HL-60/S4 (cell line): ENCODE results near the gene HERPUD2.

Experiments
- in situ Hi-C: fragments of 300-500 bp; cut with MboI; formaldehyde crosslinking; loops from 2 replicates; pipeline ENCODE4 v1.14.3; 2022; ENCODE audit warnings: low sequenced_read_pairs

HERPUD2 gene, protein sequence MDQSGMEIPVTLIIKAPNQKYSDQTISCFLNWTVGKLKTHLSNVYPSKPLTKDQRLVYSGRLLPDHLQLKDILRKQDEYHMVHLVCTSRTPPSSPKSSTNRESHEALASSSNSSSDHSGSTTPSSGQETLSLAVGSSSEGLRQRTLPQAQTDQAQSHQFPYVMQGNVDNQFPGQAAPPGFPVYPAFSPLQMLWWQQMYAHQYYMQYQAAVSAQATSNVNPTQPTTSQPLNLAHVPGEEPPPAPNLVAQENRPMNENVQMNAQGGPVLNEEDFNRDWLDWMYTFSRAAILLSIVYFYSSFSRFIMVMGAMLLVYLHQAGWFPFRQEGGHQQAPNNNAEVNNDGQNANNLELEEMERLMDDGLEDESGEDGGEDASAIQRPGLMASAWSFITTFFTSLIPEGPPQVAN

GRCh38 chr7:35694784-35695472 is at the start of gene HERPUD2:
Gene HERPUD2 (minus strand): TSS chr7:35695135. CDS start chr7:35694330, 805 bp downstream.
- in situ Hi-C loops = no loop called here

DNA sequence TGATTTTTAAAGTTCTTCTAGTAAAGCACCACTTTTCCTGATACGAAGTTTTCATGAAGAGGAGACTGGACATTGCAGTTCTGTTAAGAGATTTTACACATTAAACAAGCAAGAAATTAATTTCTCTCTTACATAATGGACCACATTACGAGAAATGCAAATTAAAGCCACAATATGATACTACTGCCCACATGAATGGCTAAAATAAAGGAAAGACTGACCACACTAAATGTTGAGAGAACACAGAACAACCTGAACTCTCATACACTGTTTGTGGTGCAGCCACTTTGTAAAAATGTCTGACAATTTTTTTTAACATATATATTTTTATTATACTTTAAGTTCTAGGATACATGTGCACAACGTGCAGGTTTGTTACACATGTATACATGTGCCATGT is 44.0 kb upstream of the HERPUD2 start:
- in situ Hi-C loops = no loop called here

DNA sequence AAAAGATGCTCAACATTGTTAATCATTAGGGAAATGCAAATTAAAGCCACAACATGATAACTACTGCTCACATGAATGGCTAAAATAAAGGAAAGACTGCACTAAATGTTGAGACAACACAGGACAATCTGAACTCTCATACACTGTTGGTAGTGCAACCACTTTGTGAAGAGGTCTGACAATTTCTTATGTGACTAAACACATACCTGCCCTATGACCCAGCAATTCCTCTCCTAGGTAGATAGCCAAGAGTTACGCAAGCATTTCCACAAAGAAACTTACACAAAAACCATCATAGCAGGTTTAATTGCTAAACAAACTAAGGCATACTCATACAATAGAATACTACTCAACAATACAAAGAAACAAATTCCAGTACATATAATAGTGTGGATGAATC is 41.8 kb upstream of the HERPUD2 start:
- in situ Hi-C loops = no loop called here

DNA sequence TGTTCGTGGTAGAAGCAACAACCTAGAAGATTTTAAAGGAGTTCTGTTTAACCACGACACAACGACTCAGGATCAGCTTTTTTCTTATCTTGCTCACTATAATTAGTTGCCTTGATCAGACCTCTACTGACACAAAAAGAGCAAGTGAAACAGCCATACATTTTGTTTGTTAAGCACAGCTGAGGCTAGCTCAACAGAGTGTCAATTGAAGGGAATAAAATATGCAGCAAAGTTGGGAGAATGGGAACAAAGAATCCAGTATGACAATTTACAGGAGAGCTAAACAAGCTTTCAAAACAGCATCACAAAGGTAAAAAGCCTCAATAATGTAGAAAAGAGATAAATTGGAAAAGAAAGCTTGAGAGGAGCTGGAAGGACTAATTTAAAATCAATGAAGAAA is 40.5 kb upstream of the HERPUD2 start:
- in situ Hi-C loops = no loop called here

- in situ Hi-C loops = no loop called here
Observed at GRCh38 chr7:35734001-35734483, 39.1 kb upstream of the HERPUD2 start.

- in situ Hi-C loops = no loop called here
Observed at GRCh38 chr7:35731349-35731748, 36.4 kb upstream of the HERPUD2 start.

DNA sequence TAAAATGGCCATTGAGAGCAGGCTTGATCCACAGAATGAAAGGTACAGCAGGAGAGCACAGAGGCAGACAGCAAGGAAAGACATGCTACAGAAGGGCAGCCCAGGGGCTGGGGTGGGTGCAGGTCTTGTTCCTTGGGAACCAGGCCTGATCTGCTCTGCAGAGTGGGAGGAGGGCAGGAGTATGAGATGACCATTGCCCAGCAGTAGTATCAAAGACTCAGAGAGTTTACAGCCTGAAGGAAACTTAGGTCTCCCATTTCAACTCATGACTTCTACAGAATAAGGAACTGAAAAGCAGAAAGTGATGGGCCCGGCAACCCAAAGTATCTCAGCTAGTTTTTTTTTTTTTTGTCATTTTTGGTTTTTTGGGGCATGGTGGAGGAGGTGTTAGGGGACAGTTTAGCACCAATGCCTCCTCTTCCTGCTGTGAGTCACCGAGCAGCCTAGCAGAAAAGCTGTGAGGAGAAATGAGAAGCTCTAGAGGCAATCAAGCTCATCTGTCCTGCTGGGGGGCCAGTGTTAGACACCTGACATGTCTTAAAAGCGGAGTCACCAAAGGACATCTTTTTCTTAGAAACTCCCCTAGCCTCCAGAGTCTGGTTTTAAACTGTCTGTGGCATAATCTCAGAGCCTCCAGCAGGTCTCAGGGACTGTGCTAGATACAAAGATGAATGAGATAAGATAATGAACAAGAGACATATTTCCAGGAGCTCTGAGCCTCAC is 34.3 kb upstream of the HERPUD2 start:
- in situ Hi-C loops = no loop called here

DNA sequence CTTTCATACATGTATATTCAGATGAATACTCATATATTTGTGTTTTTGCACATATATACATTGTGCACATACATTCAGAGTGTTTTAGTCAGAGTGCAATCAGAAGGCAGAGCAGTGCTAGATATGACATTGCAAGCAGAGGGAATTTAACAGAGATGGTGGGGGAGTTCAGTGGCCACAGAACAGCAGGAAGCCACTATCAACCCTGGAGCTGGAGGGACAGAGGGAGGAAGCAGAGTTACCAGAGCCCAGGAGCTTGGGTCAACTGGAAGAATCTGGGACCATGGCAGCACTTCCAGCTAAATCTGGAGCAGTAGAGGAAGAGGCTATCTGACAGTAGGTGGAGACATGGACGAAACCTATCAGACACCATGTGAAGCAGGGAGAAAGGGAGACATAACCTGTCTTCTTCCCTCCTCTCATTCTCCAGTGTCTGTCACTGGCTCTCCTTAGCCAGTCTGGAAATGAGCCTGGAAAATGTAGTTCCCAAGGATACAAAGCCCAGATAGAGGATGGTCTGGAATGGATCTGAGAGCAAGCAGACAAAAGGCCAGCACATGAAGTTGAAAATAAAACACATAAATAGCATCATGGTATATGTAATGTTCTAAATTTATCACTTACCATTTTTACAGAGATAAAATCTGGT is 33.6 kb upstream of the HERPUD2 start:
- in situ Hi-C loops = no loop called here

DNA sequence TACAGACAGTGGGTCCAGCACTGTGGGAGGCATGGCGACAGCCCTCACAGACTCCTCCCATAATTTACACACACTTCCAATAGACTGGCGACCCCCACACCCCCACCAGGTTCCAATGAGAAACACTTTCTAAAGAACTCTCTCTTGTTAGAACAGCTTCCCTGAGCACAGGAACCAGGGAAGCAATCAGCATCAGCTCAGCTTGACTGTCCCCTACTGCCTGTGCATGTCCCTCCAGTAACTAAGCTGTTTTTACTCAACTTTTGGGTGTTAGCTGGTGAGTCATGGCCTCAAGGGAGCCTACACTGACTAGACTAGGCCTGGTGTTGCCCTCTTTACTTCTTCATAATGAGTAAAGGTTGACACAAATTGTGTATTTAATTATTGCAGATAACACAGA is 32.6 kb upstream of the HERPUD2 start:
- in situ Hi-C loops = no loop called here

DNA sequence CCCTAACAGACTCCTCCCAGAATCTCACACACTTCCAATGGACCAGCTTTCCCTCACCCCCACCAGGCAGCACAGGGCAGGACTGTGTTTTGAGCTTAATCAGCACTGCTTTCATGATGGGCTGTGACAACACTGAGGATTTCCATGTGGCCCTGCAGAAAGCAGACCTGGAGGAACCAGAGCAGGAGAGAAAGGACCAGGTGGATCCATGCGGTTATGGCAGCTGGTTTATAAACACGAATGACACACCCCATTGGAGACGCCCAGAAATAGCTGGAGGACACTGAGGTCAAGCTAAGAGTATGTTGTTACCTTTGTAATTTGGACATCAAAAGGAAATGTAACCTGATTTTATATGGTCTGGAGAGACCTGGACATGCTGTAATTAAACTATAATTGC is 31.7 kb upstream of the HERPUD2 start:
- in situ Hi-C loops = no loop called here

DNA sequence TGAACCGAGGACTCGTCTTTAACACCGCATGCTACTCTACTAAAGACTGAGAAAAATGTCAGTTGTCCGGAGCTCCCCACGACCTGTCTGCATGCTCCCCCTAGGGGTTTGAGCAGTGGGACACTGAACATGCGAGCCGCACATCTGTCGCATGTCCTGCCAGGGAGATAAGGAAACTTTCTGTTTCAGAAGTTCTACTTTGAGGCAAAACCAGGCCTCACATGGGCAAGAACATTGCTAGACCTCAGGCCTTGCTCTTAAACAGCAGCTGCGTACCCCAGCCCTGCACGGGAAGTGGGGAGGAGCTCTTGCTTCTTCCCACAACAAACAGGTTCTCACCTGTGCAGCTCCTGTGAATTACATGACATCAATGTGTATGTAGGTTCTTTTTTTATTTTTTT is 30.3 kb upstream of the HERPUD2 start:
- in situ Hi-C loops = no loop called here

- in situ Hi-C loops = no loop called here
Observed at GRCh38 chr7:35723011-35723410, 28.1 kb upstream of the HERPUD2 start.

DNA sequence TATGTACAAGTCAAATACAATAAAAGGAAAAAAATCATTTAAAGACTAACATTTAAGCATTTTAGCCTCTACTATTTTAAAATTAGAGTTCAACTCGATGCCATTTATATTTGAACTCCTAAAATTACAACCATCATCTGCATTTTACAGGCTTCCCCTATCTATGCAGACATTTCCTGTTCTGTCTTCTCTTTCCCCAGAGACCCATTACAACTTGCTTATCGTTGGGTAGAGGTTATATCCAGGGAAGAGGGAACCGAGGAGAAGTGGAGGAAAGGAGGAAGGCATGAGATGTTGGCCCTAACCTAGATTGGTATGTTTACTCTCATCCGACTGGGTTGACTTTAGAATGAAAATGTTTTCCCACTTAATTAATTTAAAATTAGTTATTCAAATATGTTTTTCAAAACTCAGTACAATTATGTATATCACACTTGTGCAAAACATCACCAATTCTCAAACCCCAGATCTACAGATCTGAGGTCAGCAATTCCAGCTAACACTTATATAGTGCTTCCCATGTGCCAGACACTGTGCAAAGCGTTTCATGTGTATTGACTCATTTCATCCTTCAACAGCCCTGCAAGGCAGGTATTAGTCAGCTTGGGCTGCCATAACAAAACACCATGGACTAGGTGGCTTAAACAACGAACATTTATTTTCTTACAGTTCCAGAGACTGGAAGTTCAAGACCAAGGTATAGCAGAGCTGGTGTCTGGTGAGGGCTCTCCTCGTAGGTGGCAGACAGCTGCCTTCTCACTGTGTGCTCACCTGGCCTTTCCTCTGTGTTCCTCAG is 27.3 kb upstream of the HERPUD2 start:
- in situ Hi-C loops = no loop called here

- in situ Hi-C loops = no loop called here
Observed at GRCh38 chr7:35721288-35721687, 26.4 kb upstream of the HERPUD2 start.

GRCh38 chr7:35720849-35721248 is 25.9 kb upstream of the HERPUD2 start:
- in situ Hi-C loops = no loop called here

GRCh38 chr7:35720032-35720431 is 25.1 kb upstream of the HERPUD2 start:
- in situ Hi-C loops = no loop called here

DNA sequence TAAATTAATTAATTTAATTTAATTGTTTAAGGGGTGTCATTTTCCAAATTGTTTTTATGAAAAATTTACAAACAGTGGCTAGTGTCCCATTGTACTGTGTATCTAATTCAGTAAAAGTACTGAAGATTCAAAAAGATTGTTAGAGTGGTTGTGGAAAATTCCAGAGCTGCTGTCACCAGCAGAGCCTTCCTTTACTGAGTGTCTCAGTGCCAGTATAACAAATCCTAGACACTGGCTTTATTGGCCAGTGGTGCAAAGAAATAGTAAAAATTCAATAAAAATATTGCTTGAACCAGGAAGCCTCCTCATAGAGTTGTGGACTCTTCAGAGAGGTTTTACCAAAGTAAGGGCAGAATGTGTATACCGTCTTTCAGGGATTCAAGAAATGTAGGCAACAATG is 23.1 kb upstream of the HERPUD2 start:
- in situ Hi-C loops = no loop called here

DNA sequence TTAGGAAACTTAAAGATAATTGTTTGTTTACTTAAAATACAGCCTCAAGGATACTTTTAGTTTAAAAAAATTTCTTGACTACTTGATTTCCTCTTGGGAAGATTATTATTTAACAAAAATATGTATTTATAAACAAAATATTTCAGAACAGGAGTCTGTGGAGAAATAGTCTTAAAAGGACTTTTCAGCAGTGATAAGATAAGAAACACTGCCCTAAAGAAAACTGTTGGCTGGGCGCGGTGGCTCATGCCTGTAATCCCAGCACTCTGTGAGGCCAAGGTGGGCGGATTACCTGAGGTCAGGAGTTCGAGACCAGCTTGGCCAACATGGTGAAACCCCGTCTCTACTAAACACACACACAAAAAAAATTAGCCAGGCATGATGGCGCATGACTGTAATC is 22.6 kb upstream of the HERPUD2 start:
- in situ Hi-C loops = no loop called here

GRCh38 chr7:35717013-35717412 is 22.1 kb upstream of the HERPUD2 start:
- in situ Hi-C loops = no loop called here

DNA sequence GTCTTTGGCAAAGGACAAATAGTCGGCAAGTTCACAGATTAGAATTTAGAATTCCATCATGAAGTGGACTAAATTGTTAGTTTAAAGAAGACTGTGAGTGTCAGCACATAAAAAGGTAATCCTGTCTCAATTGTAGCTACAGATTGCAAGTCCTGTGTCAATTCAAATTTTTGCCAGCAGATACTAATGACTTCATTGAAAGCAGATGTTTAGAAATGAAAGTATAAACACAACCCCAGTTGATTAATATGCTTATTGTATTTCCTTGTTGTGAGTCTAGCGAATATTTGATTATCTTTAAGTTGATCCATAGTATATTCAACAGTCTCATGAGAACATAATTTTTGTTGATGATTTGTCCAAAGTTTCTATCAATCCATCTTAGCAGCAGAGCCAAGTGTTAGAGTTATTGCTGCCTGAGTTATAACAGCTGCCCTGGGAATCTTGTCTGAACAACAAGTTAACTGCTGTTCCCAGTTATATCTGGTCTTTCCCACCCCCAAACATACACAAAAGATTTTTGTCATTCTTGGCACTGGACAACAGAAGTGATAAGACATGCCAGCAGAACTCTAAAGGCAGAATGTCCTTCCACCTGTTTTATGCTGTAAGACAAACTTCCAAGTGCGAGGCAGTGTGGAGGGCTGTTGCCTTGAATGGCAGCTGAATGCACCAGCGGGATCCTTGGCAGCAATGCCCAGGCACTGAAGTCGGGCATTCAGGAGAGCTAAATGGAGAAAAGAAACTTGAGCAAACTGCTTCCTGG is 21.3 kb upstream of the HERPUD2 start:
- in situ Hi-C loops = no loop called here
